Measurements from ENCODE around the gene GATD1. TPM values are rescaled to one million over a fixed set of nuclear protein-coding genes. Genes with fewer than 3 reads are reported as not detected.
A peak's percentile ranks its signal among the peaks of the same experiment; 100 is the strongest.

The GATD1 gene
- total RNA-seq, 2 donors from 2014 or later: 13.3 to 29.8 TPM

DNA sequence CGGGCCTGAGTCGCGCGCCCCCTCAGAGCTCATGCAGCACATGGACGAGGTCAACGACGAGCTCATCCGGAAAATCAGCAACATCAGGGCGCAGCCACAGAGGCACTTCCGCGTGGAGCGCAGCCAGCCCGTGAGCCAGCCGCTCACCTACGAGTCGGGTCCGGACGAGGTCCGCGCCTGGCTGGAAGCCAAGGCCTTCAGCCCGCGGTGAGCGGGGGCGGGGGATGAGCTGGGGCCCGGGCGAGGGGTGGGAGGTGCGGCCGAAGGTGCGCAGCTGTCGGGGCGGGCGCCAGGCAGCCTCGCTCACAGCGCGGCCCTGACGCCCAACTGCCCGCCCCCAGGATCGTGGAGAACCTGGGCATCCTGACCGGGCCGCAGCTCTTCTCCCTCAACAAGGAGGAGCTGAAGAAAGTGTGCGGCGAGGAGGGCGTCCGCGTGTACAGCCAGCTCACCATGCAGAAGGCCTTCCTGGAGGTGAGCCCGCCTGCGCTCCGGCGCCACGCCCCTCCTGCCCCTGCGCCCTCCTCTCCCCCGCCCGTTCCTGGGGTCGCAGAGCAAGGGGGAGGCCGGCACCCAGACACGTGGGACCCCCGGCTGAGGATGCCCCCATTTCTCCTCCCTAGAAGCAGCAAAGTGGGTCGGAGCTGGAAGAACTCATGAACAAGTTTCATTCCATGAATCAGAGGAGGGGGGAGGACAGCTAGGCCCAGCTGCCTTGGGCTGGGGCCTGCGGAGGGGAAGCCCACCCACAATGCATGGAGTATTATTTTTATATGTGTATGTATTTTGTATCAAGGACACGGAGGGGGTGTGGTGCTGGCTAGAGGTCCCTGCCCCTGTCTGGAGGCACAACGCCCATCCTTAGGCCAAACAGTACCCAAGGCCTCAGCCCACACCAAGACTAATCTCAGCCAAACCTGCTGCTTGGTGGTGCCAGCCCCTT lies 50.7 kb downstream of the GATD1 start:
- H3K36me3 ChIP-seq: no peaks in the 10 kb centered on the region
- peak overlapping the region; percentile 3 to 71 for H3K27ac ChIP-seq
- H3K9me3 ChIP-seq: no peaks in the 10 kb centered on the region
- H3K27me3 ChIP-seq: peaks cover 4 to 13% of the 10 kb centered on the region in 2 donors
- DNase-seq (ENCODE audit: low spot score): no peak
- peaks cover 0 to 40% of the 10 kb centered on the region in 2 donors for H3K4me1 ChIP-seq
- H3K4me3 ChIP-seq: peak overlapping the region in 1 of 2 donors; percentile 38
- TF ChIP-seq, protein P1, sequence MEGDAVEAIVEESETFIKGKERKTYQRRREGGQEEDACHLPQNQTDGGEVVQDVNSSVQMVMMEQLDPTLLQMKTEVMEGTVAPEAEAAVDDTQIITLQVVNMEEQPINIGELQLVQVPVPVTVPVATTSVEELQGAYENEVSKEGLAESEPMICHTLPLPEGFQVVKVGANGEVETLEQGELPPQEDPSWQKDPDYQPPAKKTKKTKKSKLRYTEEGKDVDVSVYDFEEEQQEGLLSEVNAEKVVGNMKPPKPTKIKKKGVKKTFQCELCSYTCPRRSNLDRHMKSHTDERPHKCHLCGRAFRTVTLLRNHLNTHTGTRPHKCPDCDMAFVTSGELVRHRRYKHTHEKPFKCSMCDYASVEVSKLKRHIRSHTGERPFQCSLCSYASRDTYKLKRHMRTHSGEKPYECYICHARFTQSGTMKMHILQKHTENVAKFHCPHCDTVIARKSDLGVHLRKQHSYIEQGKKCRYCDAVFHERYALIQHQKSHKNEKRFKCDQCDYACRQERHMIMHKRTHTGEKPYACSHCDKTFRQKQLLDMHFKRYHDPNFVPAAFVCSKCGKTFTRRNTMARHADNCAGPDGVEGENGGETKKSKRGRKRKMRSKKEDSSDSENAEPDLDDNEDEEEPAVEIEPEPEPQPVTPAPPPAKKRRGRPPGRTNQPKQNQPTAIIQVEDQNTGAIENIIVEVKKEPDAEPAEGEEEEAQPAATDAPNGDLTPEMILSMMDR (IDR thresholded peaks at IDR 0.05): no peak

DNA sequence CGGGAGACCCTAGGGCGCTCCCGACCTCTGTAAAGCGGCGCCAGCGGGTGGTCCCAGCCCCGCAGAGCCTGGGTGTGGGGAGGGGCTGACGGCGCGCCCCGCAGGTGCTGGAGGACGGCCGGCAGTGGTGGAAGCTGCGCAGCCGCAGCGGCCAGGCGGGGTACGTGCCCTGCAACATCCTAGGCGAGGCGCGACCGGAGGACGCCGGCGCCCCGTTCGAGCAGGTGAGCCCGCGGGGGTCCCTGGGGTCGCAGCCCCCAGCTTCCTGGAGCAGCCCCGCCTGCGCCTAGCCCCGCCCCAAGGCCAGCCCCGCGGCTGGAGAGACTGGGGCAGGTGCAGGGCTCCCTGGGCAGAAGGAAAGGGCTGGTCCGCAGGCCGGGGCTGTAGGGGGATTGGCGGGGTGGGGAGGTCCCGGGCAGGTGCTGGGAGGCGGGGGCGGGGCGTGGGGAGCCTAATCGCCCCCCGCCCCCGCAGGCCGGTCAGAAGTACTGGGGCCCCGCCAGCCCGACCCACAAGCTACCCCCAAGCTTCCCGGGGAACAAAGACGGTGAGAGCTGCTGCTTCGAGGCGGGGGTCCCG lies 51.6 kb downstream of the GATD1 start:
- Histone ChIP-seq H3K36me3 (no peaks in the 10 kb centered on the region), H3K4me1 (peaks cover 0 to 47% of the 10 kb centered on the region in 2 donors), H3K4me3 (peak overlapping the region in 1 of 2 donors; percentile 38), H3K27ac (peak overlapping the region in 1 of 2 donors; percentile 3), H3K27me3 (peaks cover 4 to 20% of the 10 kb centered on the region in 2 donors), H3K9me3 (no peaks in the 10 kb centered on the region)
- TF ChIP-seq, protein P1 (IDR thresholded peaks at IDR 0.05): no peak
- no peak for DNase-seq (ENCODE audit: low spot score)

DNA sequence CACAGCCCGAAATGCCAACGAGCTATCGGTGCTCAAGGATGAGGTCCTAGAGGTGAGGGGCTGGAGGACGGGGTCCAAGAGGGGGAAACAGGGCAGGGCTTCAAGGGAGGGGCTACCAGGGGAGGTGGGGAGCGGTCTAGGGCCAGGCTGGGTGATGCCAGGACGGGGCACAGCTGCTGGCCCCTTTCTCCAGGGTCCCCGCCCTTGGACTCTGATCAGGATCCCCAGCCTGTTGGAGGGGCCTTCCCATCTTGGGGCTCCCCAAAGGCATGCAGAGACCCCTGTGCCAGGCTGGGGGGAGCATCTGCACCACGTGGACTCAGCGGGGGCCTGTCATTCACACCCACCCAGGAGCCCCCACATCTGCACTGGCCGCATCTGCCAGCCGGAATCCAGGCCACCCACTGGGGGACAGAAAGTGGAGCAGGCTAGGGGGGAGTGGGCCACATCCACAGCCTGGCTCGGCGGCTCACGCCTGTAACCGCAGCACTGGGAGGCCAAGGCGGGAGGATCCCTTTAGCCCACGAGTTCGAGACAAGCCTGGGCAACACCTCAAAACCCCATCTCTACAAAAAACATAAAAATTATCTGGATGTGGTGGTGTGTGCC lies 52.4 kb downstream of the GATD1 start:
- no peak overlapping the region for H3K27ac ChIP-seq
- DNase-seq (ENCODE audit: low spot score): no peak
- no peaks in the 10 kb centered on the region for H3K36me3 ChIP-seq
- H3K9me3 ChIP-seq: no peaks in the 10 kb centered on the region
- peaks cover 4 to 20% of the 10 kb centered on the region in 2 donors for H3K27me3 ChIP-seq
- H3K4me3 ChIP-seq: no peak overlapping the region
- TF ChIP-seq, protein P1 (IDR thresholded peaks at IDR 0.05): no peak
- peaks cover 0 to 52% of the 10 kb centered on the region in 2 donors for H3K4me1 ChIP-seq

DNA sequence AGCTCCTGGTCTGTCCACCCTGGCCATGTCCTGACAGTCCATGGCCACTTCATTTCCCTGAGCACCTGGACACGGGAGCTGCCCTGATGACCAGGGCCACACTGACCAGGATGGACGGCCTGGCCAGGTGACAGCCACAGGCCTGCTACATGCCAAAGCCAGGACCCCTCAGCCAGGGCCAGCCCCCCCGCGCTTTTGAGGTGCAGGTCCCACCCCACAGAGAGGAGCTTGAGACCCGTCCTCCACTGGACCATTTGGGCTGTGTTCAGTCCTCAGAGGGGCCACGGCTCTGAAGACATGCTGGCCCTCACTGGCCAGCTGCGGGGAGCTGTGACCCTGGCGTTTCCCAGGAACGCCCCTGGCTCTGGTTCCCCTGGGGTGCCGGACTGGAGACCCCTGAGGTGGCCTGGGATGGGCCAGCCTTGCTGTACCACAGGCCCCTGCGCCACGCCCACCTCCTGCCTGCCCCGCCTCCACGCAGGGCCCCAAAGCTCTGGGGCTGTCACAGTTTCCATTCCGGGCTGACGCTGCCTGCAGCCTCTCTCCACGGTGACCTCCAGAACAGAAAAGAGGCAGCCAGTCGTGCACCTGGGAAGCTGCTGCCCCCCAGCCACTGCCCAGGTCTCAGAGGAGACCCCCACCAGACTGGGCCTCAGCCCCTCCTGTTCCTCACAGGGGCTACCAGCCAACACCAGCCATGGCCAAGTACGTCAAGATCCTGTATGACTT lies 53.1 kb downstream of the GATD1 start:
- Histone ChIP-seq H3K9me3 (no peaks in the 10 kb centered on the region), H3K27me3 (peaks cover 4 to 20% of the 10 kb centered on the region in 2 donors), H3K27ac (no peak overlapping the region), H3K36me3 (no peaks in the 10 kb centered on the region), H3K4me3 (no peak overlapping the region), H3K4me1 (peaks cover 0 to 52% of the 10 kb centered on the region in 2 donors)
- TF ChIP-seq, protein P1 (IDR thresholded peaks at IDR 0.05): no peak
- no peak for DNase-seq (ENCODE audit: low spot score)

DNA sequence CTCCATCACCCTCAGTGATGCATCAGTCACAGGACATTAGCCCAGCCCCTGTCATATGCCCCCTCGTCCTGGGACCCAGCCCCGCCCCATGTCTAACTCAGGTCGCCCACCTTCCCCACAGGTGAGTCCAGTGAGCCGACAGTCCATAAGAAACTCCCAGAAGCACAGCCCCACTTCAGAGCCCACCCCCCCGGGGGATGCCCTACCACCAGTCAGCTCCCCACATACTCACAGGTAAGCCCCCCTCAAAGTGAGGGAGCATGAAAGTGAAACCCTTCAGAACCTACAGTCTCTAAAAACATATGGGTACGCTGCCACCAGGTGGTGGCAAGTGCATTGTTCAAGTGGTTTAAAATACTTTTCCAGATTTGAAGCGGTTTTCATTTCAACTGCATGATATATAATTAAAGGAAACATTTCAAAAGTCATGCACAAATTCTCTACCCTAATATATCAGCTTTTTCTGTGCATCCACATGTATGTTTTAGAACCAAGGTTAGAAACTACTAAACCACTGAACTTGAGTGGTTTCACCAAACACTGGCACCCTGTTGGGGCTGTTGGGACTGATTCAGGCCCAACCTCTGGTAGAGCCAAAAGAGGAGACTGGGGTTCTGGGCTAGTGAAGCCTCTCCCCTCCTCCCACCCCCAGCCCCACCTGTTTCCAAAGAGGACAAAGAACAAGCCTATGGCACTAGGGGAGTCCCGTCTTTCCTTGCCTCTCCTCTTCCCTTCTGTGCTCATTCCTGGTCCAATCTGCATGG lies 54.0 kb downstream of the GATD1 start:
- H3K9me3 ChIP-seq: no peaks in the 10 kb centered on the region
- H3K36me3 ChIP-seq: no peaks in the 10 kb centered on the region
- no peak for DNase-seq (ENCODE audit: low spot score)
- no peak overlapping the region for H3K27ac ChIP-seq
- peaks cover 0 to 43% of the 10 kb centered on the region in 2 donors for H3K4me1 ChIP-seq
- TF ChIP-seq, protein P1 (IDR thresholded peaks at IDR 0.05): peak in 1 of 2 donors; percentile 71
- no peak overlapping the region for H3K4me3 ChIP-seq
- peaks cover 4 to 20% of the 10 kb centered on the region in 2 donors for H3K27me3 ChIP-seq

Measured in right atrium auricular region (tissue), 2 donors.